ENCODE data around the gene ZNF764.
"Not testable (repeated sequence)": the region's sequence is repeated elsewhere in the genome, so short reads cannot be mapped to it uniquely, and the experiment has no call there.

ZNF764 gene

GRCh38 chr16:30557957-30558788 is at the start of gene ZNF764:
ZNF764 (minus strand) TSS chr16:30558374; CDS start chr16:30558182, 192 bp downstream.
- peak; percentile 85 for DNase-seq (ENCODE audit: low read depth, low spot score)
- H3K27ac ChIP-seq = peak within 1 kb of the TSS; percentile 59

GRCh38 chr16:30606004-30606403 is 47.8 kb upstream of the ZNF764 start:
- no peak overlapping the region for H3K27ac ChIP-seq

GRCh38 chr16:30605158-30605557 is 47.0 kb upstream of the ZNF764 start:
- no peak overlapping the region for H3K27ac ChIP-seq
- no peak for DNase-seq (ENCODE audit: low read depth, low spot score)

More at GRCh38 chr16:30606004-30606403, 47.8 kb upstream of the ZNF764 start:
- DNase-seq (ENCODE audit: low read depth, low spot score) = no peak

DNA sequence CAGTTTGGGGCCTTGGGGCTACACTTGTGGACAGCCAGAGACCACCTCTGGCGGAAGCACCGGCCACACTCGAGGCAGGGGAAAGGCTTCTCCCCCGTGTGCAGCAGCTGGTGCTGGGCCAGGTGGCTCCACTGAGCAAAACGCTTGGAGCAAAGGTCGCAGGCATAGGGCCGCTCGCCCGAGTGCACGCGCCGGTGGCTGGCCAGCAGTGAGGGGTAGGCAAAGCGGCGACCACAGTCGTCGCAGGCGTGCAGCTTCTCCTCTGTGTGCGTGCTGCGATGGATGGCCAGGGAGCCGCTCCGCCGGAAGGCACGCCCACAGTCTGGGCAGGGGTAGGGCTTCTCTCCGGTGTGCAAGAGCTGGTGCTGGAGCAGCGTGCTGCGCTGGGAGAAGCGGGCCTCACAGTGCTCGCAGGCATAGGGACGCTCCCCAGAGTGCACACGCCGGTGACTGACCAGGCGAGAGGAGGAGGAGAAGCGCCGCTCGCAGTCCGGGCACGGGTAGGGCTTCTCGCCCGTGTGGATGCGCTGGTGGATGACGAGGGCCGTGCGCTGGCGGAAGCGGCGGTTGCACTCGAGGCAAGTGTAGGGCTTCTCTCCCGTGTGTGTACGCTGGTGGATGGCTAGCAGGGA is 46.3 kb upstream of the ZNF764 start:
- no peak overlapping the region for H3K27ac ChIP-seq
- no peak for DNase-seq (ENCODE audit: low read depth, low spot score)

GRCh38 chr16:30603945-30604315 is 45.8 kb upstream of the ZNF764 start:
- DNase-seq (ENCODE audit: low read depth, low spot score) = no peak
- no peak overlapping the region for H3K27ac ChIP-seq

DNA sequence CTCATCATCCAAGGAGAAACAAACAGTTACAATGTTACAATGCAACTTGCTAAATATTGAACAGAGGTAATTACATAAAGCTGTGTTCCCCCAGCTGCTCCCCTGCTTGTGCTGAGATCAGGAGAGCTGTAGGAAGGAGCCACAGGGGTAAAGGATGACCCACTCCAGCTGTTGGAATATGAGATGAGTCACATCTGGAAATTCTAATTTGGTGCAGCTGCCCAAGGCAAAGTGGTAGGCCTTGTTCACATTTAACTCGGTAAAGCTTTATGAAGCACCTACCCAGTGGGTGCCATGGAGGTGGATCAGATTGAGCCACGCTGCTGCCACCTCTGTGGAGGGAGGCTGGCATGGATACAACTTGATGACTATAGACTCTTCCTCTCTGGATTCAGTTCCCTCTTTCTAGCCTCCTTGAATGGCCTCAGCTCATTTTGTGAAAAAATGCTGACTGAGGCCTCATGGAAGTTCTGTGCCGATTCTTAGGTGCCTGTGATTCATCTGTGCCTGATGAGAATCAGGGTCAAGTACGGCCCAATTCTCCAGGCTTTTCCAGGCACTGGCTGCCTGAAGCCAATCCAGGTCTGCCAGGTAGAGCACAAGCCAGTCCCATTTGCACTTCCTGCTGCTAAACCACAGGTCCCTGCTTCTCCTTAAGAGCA is 44.6 kb upstream of the ZNF764 start:
- DNase-seq (ENCODE audit: low read depth, low spot score) = no peak
- H3K27ac ChIP-seq = no peak overlapping the region

- no peak for DNase-seq (ENCODE audit: low read depth, low spot score)
- H3K27ac ChIP-seq = no peak overlapping the region
These were observed 43.8 kb upstream of the ZNF764 start for GRCh38 chr16:30601966-30602365.

- no peak for DNase-seq (ENCODE audit: low read depth, low spot score)
- no peak overlapping the region for H3K27ac ChIP-seq
These were observed 42.8 kb upstream of the ZNF764 start for GRCh38 chr16:30600929-30601328.

GRCh38 chr16:30600215-30600614 is 42.0 kb upstream of the ZNF764 start:
- H3K27ac ChIP-seq = no peak overlapping the region
- DNase-seq (ENCODE audit: low read depth, low spot score) = no peak

DNA sequence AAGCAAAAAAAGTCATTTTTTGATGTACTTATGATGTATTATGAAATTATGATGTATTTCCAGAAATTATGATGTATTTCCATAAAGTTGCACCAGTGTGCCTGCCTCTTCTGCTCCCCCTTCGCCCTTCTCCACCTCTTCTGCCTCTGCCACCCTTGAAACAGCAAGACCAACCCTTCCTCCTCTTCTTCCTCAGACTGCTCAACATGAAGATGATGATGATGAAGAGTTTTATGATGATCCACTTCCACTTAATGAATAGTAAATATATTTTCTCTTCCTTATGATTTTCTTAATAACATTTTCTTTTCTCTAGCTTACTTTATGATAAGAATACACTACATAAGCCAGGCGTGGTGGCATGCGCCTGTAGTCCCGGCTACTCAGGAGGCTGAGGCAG is 34.7 kb upstream of the ZNF764 start:
- H3K27ac ChIP-seq = no peak overlapping the region
- DNase-seq (ENCODE audit: low read depth, low spot score) = no peak

GRCh38 chr16:30590869-30591268 is 32.7 kb upstream of the ZNF764 start:
- not testable (repeated sequence) for H3K27ac ChIP-seq; DNase-seq (ENCODE audit: low read depth, low spot score)

DNA sequence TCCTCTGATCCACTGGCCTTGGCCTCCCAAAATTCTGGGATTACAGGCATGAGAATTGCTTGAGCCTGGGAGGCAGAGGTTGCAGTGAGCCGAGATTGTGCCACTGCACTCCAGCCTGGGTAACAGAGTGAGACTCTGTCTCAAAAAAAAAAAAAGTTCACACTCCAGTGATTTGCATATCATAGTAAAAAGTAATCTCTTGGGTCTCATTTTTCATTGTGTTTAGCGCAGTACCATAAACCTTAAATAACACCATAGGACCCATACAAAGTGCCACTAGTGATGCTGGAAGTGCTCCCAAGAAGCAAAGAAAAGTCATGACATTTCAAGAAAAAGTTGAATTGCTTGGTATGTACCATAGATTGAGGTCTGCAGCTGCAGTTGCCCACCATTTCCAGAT is 31.4 kb upstream of the ZNF764 start:
- H3K27ac ChIP-seq; DNase-seq (ENCODE audit: low read depth, low spot score): not testable (repeated sequence)

DNA sequence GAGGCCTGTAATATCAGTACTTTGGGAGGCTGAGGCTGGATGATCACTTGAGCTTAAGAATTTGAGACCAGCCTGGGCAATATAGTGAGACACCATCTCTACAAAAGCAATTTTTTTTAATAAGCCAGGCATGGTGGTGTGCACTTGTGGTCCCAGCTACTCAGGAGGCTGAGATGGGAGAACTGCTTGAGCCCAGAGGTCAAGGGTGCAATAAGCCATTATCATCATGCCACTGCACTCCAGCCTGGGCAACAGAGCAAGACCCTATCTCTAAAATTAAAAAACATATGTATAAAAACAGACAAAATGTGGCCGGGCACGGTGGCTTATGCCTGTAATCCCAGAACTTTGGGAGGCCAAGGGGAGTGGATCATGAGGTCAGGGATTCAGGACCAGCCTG is 30.5 kb upstream of the ZNF764 start:
- no peak overlapping the region for H3K27ac ChIP-seq
- no peak for DNase-seq (ENCODE audit: low read depth, low spot score)

- H3K27ac ChIP-seq = peak within 1 kb of the TSS; percentile 82
- peak; percentile 91 for DNase-seq (ENCODE audit: low read depth, low spot score)
These were observed 27.4 kb upstream of the ZNF764 start, which contains the start of gene ZNF785 for GRCh38 chr16:30585400-30586191. ZNF785 (minus strand) TSS chr16:30585697; CDS start chr16:30585611, 86 bp downstream.

- peak overlapping the region; percentile 82 for H3K27ac ChIP-seq
- DNase-seq (ENCODE audit: low read depth, low spot score) = no peak
These were observed 26.8 kb upstream of the ZNF764 start for GRCh38 chr16:30585022-30585399.

DNA sequence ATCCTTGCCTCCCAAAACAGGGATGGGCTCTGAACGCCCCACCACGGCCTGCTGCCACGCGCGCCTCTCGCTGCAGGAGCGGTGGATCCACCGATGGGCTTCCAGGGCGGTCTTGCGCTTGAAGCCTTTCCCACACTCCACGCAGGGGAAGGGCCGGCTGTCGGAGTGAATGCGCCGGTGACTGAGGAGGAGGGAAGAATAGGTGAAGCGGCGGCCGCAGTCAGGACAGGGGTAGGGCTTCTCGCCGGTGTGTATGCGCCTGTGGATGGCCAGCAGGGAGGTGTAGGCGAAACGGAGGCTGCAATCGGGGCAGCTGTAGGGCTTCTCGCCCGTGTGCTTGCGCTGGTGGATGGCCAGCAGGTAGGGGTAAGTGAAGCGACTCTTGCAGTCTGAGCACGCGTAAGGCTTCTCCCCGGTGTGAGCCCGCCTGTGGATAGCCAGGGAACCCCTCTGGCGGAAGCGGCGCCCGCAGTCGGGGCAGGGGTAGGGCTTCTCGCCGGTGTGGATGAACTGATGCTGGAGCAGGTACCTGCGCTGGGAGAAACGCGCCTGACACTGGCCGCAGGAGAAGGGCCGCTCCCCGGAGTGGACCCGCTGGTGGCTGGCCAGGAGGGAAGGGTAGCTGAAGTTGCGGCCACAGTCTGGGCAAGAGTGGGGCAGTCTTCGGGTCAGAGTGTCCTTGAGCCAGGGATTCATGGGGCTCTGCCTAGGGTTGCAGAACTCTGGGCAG is 24.6 kb upstream of the ZNF764 start:
- no peak for DNase-seq (ENCODE audit: low read depth, low spot score)
- no peak overlapping the region for H3K27ac ChIP-seq

DNA sequence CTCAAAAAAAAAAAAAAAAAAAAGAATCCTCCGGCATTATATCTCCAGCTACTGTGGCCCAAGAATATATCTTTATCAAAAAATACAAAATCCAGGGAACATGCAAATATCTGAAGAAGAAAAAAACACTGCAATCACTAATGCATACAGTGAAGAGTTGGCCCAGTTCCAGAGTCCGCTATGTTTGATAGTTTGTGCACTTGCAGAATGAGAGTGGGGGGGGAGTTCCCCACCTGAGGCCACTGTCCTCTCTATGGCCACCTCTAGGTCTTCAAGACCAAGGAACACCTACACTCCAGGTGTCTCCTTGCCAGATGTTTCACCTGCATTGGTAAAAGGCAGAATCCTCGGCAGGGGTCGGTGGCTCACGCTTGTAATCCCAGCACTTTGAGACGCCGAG is 23.3 kb upstream of the ZNF764 start:
- H3K27ac ChIP-seq = no peak overlapping the region
- no peak for DNase-seq (ENCODE audit: low read depth, low spot score)

- H3K27ac ChIP-seq = no peak overlapping the region
- no peak for DNase-seq (ENCODE audit: low read depth, low spot score)
These were observed 16.5 kb upstream of the ZNF764 start for GRCh38 chr16:30574678-30575077.

- H3K27ac ChIP-seq = peak within 1 kb of the TSS; percentile 88
- DNase-seq (ENCODE audit: low read depth, low spot score) = peak; percentile 72
These were observed 13.5 kb upstream of the ZNF764 start, which contains the start of gene ZNF688 for GRCh38 chr16:30571445-30572322. ZNF688 (minus strand) TSS chr16:30571714; CDS start chr16:30571629, 85 bp downstream.

Measured in epithelial cell of prostate (primary cell).